ENCODE data around the gene ZNF785.

- TF ChIP-seq EZH2 (IDR thresholded peaks at IDR 0.05; ENCODE audit: borderline replicate concordance, low read depth, low read length, severe bottlenecking), result no peak
- TF ChIP-seq CTCF (IDR thresholded peaks at IDR 0.05; ENCODE audit: extremely low read depth in 1 of 2, insufficient read depth in 1 of 2, low read depth in 1 of 2, low read length in 2 of 2), result no peak
Observed at GRCh38 chr16:30570636-30571444, 14.7 kb downstream of the ZNF785 start.
